ENCODE data around the gene IGFLR1.
"Not testable (repeated sequence)": the region's sequence is repeated elsewhere in the genome, so short reads cannot be mapped to it uniquely, and the experiment has no call there.

Gene IGFLR1

GRCh38 chr19:35739275-35740107 is 2.8 kb downstream of the IGFLR1 start:
- no peak for DNase-seq (ENCODE audit: low spot score)

GRCh38 chr19:35738887-35739229 is 3.4 kb downstream of the IGFLR1 start:
- no peak for DNase-seq (ENCODE audit: low spot score)

- DNase-seq (ENCODE audit: low spot score), result no peak
Measured at GRCh38 chr19:35738021-35738886, 4.0 kb downstream of the IGFLR1 start.

GRCh38 chr19:35736913-35737886 is 5.1 kb downstream of the IGFLR1 start:
- DNase-seq (ENCODE audit: low spot score), result no peak

GRCh38 chr19:35734889-35735288 is 7.4 kb downstream of the IGFLR1 start:
- DNase-seq (ENCODE audit: low spot score), result no peak

- DNase-seq (ENCODE audit: low spot score), result no peak
Measured at GRCh38 chr19:35734273-35734672, 8.0 kb downstream of the IGFLR1 start.

- no peak for DNase-seq (ENCODE audit: low spot score)
Measured at GRCh38 chr19:35733180-35734125, 8.8 kb downstream of the IGFLR1 start.

- DNase-seq (ENCODE audit: low spot score), result no peak
Measured at GRCh38 chr19:35732540-35733179, 9.6 kb downstream of the IGFLR1 start.

- no peak for DNase-seq (ENCODE audit: low spot score)
Measured at GRCh38 chr19:35731779-35732405, 10.4 kb downstream of the IGFLR1 start.

GRCh38 chr19:35731353-35731752 is 10.9 kb downstream of the IGFLR1 start:
- DNase-seq (ENCODE audit: low spot score), result no peak

- DNase-seq (ENCODE audit: low spot score), result no peak
Measured at GRCh38 chr19:35730326-35730725, 11.9 kb downstream of the IGFLR1 start.

- DNase-seq (ENCODE audit: low spot score), result no peak
Measured at GRCh38 chr19:35729763-35730162, 12.5 kb downstream of the IGFLR1 start.

GRCh38 chr19:35729021-35729420 is 13.2 kb downstream of the IGFLR1 start:
- DNase-seq (ENCODE audit: low spot score), result no peak

GRCh38 chr19:35727956-35728706 is 14.1 kb downstream of the IGFLR1 start:
- no peak for DNase-seq (ENCODE audit: low spot score)

- DNase-seq (ENCODE audit: low spot score), result no peak
Measured at GRCh38 chr19:35727053-35727955, 14.9 kb downstream of the IGFLR1 start.

- no peak for DNase-seq (ENCODE audit: low spot score)
Measured at GRCh38 chr19:35725216-35725861, 16.9 kb downstream of the IGFLR1 start.

GRCh38 chr19:35724560-35724959 is 17.7 kb downstream of the IGFLR1 start:
- no peak for DNase-seq (ENCODE audit: low spot score)

GRCh38 chr19:35724132-35724531 is 18.1 kb downstream of the IGFLR1 start:
- not testable (repeated sequence) for DNase-seq (ENCODE audit: low spot score)

All from LoVo (cell line).